H1 (cell line): ENCODE data around the gene SLC32A1. TPM values are rescaled to one million over a fixed set of nuclear protein-coding genes. Genes with fewer than 3 reads are reported as not detected.

ENCODE experiments used
- CTCF ChIA-PET: fragments of 300-600 bp; sonication (Branson Sonifier 250); formaldehyde crosslinking; loops from one replicate; lab custom pipeline; 2021; ENCODE audit not compliant: partially characterized antibody; lab: Charles Lee
- POLR2A ChIA-PET: fragments of 300-600 bp; sonication (Branson Sonifier 250); formaldehyde crosslinking; loops from one replicate; lab custom pipeline; 2021; ENCODE audit warnings: inconsistent platforms; ENCODE audit not compliant: partially characterized antibody; lab: Charles Lee
- DNase-seq, 2 experiments: peaks; one replicate each; pipeline versions ENCODE4 v3.0.0 to v3.0.0-alpha.2; 2010 to 2022; ENCODE audit warnings: low spot score in 2 of 2, low read depth in 1 of 2, mixed read lengths in 1 of 2
- FAIRE-seq: peaks from 2 replicates; lab custom pipeline; 2011; peaks lifted over from hg19 to GRCh38; lab: Jason Lieb, UNC
- H2AFZ ChIP-seq: 2 replicates; pipeline ENCODE4 v1.8.1; 2012; ENCODE audit warnings: low read length, inconsistent platforms
- H2AK5ac ChIP-seq: 2 replicates; pipeline ENCODE4 v1.6.1; 2013; ENCODE audit warnings: low read depth, low read length
- H2BK120ac ChIP-seq: replicated peaks from 2 replicates; pipeline ENCODE3; 2013; ENCODE audit warnings: low read depth, low read length, inconsistent platforms
- H2BK12ac ChIP-seq: 2 replicates; pipeline ENCODE4 v1.6.1; 2013; ENCODE audit warnings: low read depth, low read length
- H2BK15ac ChIP-seq: 2 replicates; pipeline ENCODE4 v1.6.1; 2013; ENCODE audit warnings: low read length
- H2BK20ac ChIP-seq: 2 replicates; pipeline ENCODE4 v1.6.1; 2013; ENCODE audit warnings: low read length
- H2BK5ac ChIP-seq: 2 replicates; pipeline ENCODE4 v1.6.1; 2013; ENCODE audit warnings: low read depth, low read length
- H3K14ac ChIP-seq: 2 replicates; pipeline ENCODE4 v1.6.1; 2013; ENCODE audit warnings: inconsistent platforms; ENCODE audit not compliant: insufficient read length
- H3K18ac ChIP-seq: 2 replicates; pipeline ENCODE4 v1.6.1; 2013; ENCODE audit warnings: low read length; ENCODE audit errors: extremely low read depth
- H3K23ac ChIP-seq: 2 replicates; pipeline ENCODE4 v1.6.1; 2013; ENCODE audit warnings: inconsistent platforms; ENCODE audit not compliant: insufficient read length
- H3K23me2 ChIP-seq: 2 replicates; pipeline ENCODE4 v1.6.1; 2013; ENCODE audit warnings: low read depth, low read length
- H3K27ac ChIP-seq: 2 replicates; pipeline ENCODE4 v1.6.1; 2011; ENCODE audit warnings: low read depth, low read length, inconsistent platforms
- H3K27me3 ChIP-seq, 4 experiments: replicated peaks in 1 of 4; 1 replicate in 1 of 4; 2 replicates in 3 of 4; pipeline versions ENCODE4 v1.6.1 to v1.8.1; 2011 to 2013; ENCODE audit warnings: low read length in 3 of 4, mild to moderate bottlenecking in 3 of 4, inconsistent platforms in 2 of 4, mixed read lengths in 2 of 4, moderate library complexity in 1 of 4; ENCODE audit not compliant: control insufficient read depth in 3 of 4, insufficient read depth in 3 of 4; ENCODE audit errors: extremely low read depth in 1 of 4
- H3K36me3 ChIP-seq, 4 experiments: 2 replicates each; pipeline versions ENCODE4 v1.6.1 to v1.8.1; 2011 to 2013; ENCODE audit warnings: mild to moderate bottlenecking in 4 of 4, low read length in 3 of 4, moderate library complexity in 2 of 4, control low read depth in 1 of 4, inconsistent platforms in 1 of 4; ENCODE audit not compliant: insufficient read depth in 4 of 4, control insufficient read depth in 2 of 4
- H3K4ac ChIP-seq: replicated peaks from 2 replicates; pipeline ENCODE3; 2013; ENCODE audit warnings: low read length, low read depth, mixed read lengths, inconsistent platforms; ENCODE audit not compliant: insufficient read length
- H3K4me1 ChIP-seq, 4 experiments: replicated peaks in 1 of 4; 1 replicate in 1 of 4; 2 replicates in 3 of 4; pipeline versions ENCODE4 v1.6.1 to v1.8.1; 2011 to 2013; ENCODE audit warnings: low read length in 3 of 4, inconsistent platforms in 2 of 4, mixed read lengths in 1 of 4; ENCODE audit not compliant: insufficient read depth in 4 of 4, control insufficient read depth in 3 of 4
- H3K4me2 ChIP-seq, 2 experiments: 2 replicates each; pipeline versions ENCODE4 v1.6.1 to v1.8.1; 2011 to 2013; ENCODE audit warnings: low read depth in 2 of 2, low read length in 2 of 2, control low read depth in 1 of 2, inconsistent platforms in 1 of 2, mild to moderate bottlenecking in 1 of 2; ENCODE audit not compliant: insufficient read depth in 1 of 2
- H3K4me3 ChIP-seq, 4 experiments: fragments of 200-600, 300-600 bp in 1 of 4; sonication (generic), shearing (Covaris generic), sonication (Bioruptor Twin) in 1 of 4; 2 replicates each; pipeline versions ENCODE4 v1.5.1 to v1.8.1; 2011 to 2016; ENCODE audit warnings: low read length in 4 of 4, low read depth in 3 of 4, control low read depth in 2 of 4, inconsistent platforms in 2 of 4, mild to moderate bottlenecking in 2 of 4, mixed read lengths in 1 of 4, moderate library complexity in 1 of 4; ENCODE audit not compliant: insufficient read depth in 2 of 4; ENCODE audit errors: extremely low read depth in 1 of 4
- H3K56ac ChIP-seq: replicated peaks from 2 replicates; pipeline ENCODE3; 2013; ENCODE audit warnings: low read depth, mild to moderate bottlenecking, mixed read lengths, low read length, inconsistent platforms; ENCODE audit not compliant: insufficient read length
- H3K79me1 ChIP-seq: 2 replicates; pipeline ENCODE4 v1.6.1; 2013; ENCODE audit warnings: low read depth, low read length, control low read depth
- H3K79me2 ChIP-seq, 2 experiments: 2 replicates each; pipeline versions ENCODE4 v1.6.1 to v1.8.1; 2012 to 2013; ENCODE audit warnings: low read length in 2 of 2, mild to moderate bottlenecking in 2 of 2, inconsistent platforms in 1 of 2; ENCODE audit not compliant: insufficient read depth in 2 of 2, control insufficient read depth in 1 of 2
- H3K9ac ChIP-seq, 4 experiments: replicated peaks in 1 of 4; 1 replicate in 1 of 4; 2 replicates in 3 of 4; pipeline versions ENCODE4 v1.6.1 to v1.8.1; 2011 to 2013; ENCODE audit warnings: low read depth in 3 of 4, low read length in 3 of 4, control low read depth in 2 of 4, mild to moderate bottlenecking in 2 of 4, moderate library complexity in 2 of 4, inconsistent platforms in 1 of 4; ENCODE audit errors: extremely low read depth in 1 of 4
- H3K9me3 ChIP-seq, 2 experiments: 2 replicates each; pipeline versions ENCODE4 v1.6.1 to v1.8.1; 2012 to 2013; ENCODE audit warnings: mild to moderate bottlenecking in 2 of 2, moderate library complexity in 2 of 2, control low read depth in 1 of 2, inconsistent platforms in 1 of 2, low read depth in 1 of 2, low read length in 1 of 2, mixed read lengths in 1 of 2; ENCODE audit not compliant: insufficient read depth in 2 of 2
- H4K20me1 ChIP-seq, 2 experiments: replicated peaks in 1 of 2; 2 replicates each; pipeline versions ENCODE3 to v1.8.1; 2011 to 2013; ENCODE audit warnings: inconsistent platforms in 2 of 2, low read length in 2 of 2, mild to moderate bottlenecking in 1 of 2; ENCODE audit not compliant: insufficient read depth in 2 of 2, control insufficient read depth in 1 of 2
- H4K5ac ChIP-seq: 2 replicates; pipeline ENCODE4 v1.6.1; 2013; ENCODE audit warnings: low read length, low read depth, mixed read lengths, inconsistent platforms; ENCODE audit not compliant: insufficient read length
- H4K8ac ChIP-seq: 2 replicates; pipeline ENCODE4 v1.8.0; 2013; ENCODE audit warnings: mild to moderate bottlenecking, moderate library complexity, low read length, inconsistent platforms; ENCODE audit not compliant: insufficient read depth; ENCODE audit errors: extremely low read depth
- H4K91ac ChIP-seq: replicated peaks from 2 replicates; pipeline ENCODE3; 2013; ENCODE audit warnings: low read length, mixed read lengths, inconsistent platforms; ENCODE audit not compliant: insufficient read length
- BRCA1 ChIP-seq: IDR thresholded peaks from 2 replicates; pipeline ENCODE4 v1.6.1; 2012; ENCODE audit warnings: low read depth, low read length, improper control_type of control experiment
- CBX5 ChIP-seq: fragments of 300-800, 300-1000 bp; sonication (generic); IDR thresholded peaks from 2 replicates; pipeline ENCODE4 v1.7.1; 2016; ENCODE audit warnings: antibody characterized with exemption, low read length, low read depth
- CBX8 ChIP-seq: fragments of 300-800, 300-1000 bp; sonication (generic); IDR thresholded peaks from 2 replicates; pipeline ENCODE4 v1.7.1; 2016; ENCODE audit warnings: low read depth, low read length, borderline replicate concordance
- CHD2 ChIP-seq: IDR thresholded peaks from 2 replicates; pipeline ENCODE4 v1.6.1; 2012; ENCODE audit warnings: low read length, improper control_type of control experiment
- EP300 ChIP-seq, 2 experiments: IDR thresholded peaks; 1 replicate in 1 of 2; 2 replicates in 1 of 2; pipeline ENCODE4 v1.6.1; 2011 to 2012; ENCODE audit warnings: low read depth in 2 of 2, low read length in 2 of 2, mild to moderate bottlenecking in 2 of 2, borderline replicate concordance in 1 of 2, inconsistent platforms in 1 of 2, moderate library complexity in 1 of 2
- HDAC2 ChIP-seq, 2 experiments: fragments of 300-600 bp in 1 of 2; sonication (generic) in 1 of 2; IDR thresholded peaks; 2 replicates each; pipeline ENCODE4 v1.6.1; 2011 to 2012; ENCODE audit warnings: low read depth in 2 of 2, low read length in 2 of 2, mild to moderate bottlenecking in 2 of 2, moderate library complexity in 2 of 2, borderline replicate concordance in 1 of 2, inconsistent platforms in 1 of 2
- KDM4A ChIP-seq: IDR thresholded peaks from one replicate; pipeline ENCODE4 v1.7.1; 2012; ENCODE audit warnings: low read depth, mild to moderate bottlenecking, moderate library complexity, low read length, inconsistent platforms; ENCODE audit not compliant: severe bottlenecking
- MAFK ChIP-seq: IDR thresholded peaks from 2 replicates; pipeline ENCODE4 v1.6.1; 2012; ENCODE audit warnings: low read depth, mild to moderate bottlenecking, improper control_type of control experiment, low read length
- NANOG ChIP-seq: IDR thresholded peaks from 2 replicates; pipeline ENCODE4 v1.6.1; 2011; ENCODE audit warnings: low read length, low read depth, mild to moderate bottlenecking, inconsistent platforms; ENCODE audit not compliant: insufficient read depth, poor library complexity, severe bottlenecking
- PHF8 ChIP-seq: fragments of 200-600 bp; sonication (generic); conservative IDR thresholded peaks from 2 replicates; pipeline ENCODE4 v1.7.1; 2012; ENCODE audit warnings: low read depth, mild to moderate bottlenecking, inconsistent platforms, low read length, moderate library complexity
- POLR2A ChIP-seq, 2 experiments: IDR thresholded peaks; 1 replicate in 1 of 2; 2 replicates in 1 of 2; pipeline ENCODE4 v1.6.1; 2011; ENCODE audit warnings: low read depth in 2 of 2, low read length in 2 of 2, mild to moderate bottlenecking in 2 of 2; ENCODE audit errors: control extremely low read depth in 1 of 2
- SRF ChIP-seq: IDR thresholded peaks from 2 replicates; pipeline ENCODE4 v1.6.1; 2011; ENCODE audit warnings: mild to moderate bottlenecking, low read depth, low read length, moderate library complexity
- TAF7 ChIP-seq: optimal IDR thresholded peaks from 2 replicates; pipeline ENCODE3; 2011; ENCODE audit warnings: low read depth, mild to moderate bottlenecking, inconsistent platforms, low read length, moderate library complexity, borderline replicate concordance
- TEAD4 ChIP-seq: IDR thresholded peaks from 2 replicates; pipeline ENCODE4 v1.6.1; 2012; ENCODE audit warnings: low read depth, low read length, inconsistent platforms, mixed read lengths
- polyA plus RNA-seq, 7 experiments: library from polyadenylated mRNA; depleted of rRNA in 3 of 7; stranded (reverse) in 5 of 7; unstranded in 2 of 7; fragments of >200 nt in 5 of 7; fragments of 200-250 nt in 2 of 7; gene quantifications; 1 replicate in 5 of 7; 2 replicates in 1 of 7; 4 replicates in 1 of 7; pipeline versions ENCODE4 v1.2.1 to v1.2.3, GENCODE V29; 2011 to 2013; ENCODE audit warnings: missing spikeins in 2 of 7, mixed read lengths in 2 of 7
- total RNA-seq: library from RNA; stranded (reverse); fragmentation: NEBNext Ultra II Directional; extraction: Animal tissue kit (Norgen Biotek cat#: 25700); gene quantifications from 2 replicates; pipeline ENCODE4 v1.2.1, GENCODE V29; 2021

Gene SLC32A1
- total and polyA plus RNA-seq, 2 of the 8 experiments (the other 6 are each of a cell fraction or from before 2014, with no cell fraction given) = 0.09 to 0.15 TPM

DNA sequence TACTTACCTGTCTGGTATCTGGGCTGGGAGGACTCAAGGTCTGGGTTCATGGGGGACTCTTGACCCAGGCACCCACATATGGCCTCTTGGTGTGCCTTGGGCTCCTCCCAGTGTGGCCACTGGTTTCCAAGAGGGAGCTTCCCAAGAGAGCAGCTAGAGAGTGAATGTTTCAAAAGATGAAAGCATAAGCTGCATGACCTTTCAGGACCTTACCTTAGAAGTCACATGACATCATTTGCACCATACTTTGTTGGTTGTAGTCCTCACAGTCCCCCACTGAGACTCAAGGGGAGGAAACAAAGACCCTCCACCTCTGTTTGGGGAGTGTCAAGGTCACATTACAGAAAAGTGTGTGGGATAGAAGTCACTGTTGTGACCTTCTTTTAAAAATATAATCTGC, 37.9 kb downstream of the SLC32A1 start:
- H3K9me3 ChIP-seq = no peaks in the 10 kb centered on the region
- no peak overlapping the region for H3K9ac ChIP-seq
- H2AK5ac ChIP-seq = no peak overlapping the region
- CTCF ChIA-PET = interaction anchor here (1.1 to 3.3 kb wide), 5 partner anchors 11 to 78 kb away, joined by 3 to 25 read pairs (median 6); no protein-coding TSS in a partner anchor
- POLR2A ChIA-PET = no interaction called here
- FAIRE-seq (no peak), DNase-seq (no peak)
- H3K4ac ChIP-seq = no peak overlapping the region
- no peak overlapping the region for H4K5ac ChIP-seq
- 0 out of 7 replicates have a peak, but pooled peaks cover 0 to 2% (median 0%) of the 10 kb centered on the region in 4 experiments for H3K4me1 ChIP-seq
- H3K27ac ChIP-seq = no peak overlapping the region
- H2BK20ac ChIP-seq = no peak overlapping the region
- peaks cover 0 to 5% of the 10 kb centered on the region in 2 experiments for H4K20me1 ChIP-seq
- H3K18ac ChIP-seq = no peak overlapping the region
- H3K4me3 ChIP-seq = no peak overlapping the region
- no peak overlapping the region for H3K23ac ChIP-seq
- peaks cover 0 to 46% (median 18%) of the 10 kb centered on the region in 4 experiments; a peak in 7 of 8 replicates for H3K36me3 ChIP-seq
- H3K14ac ChIP-seq = no peak overlapping the region
- H3K4me2 ChIP-seq = no peak overlapping the region
- no peak overlapping the region for H2BK12ac ChIP-seq
- H3K79me1 ChIP-seq = no peaks in the 10 kb centered on the region; the same call in 1 of the 2 replicates
- no peak overlapping the region for H2BK120ac ChIP-seq
- no peak overlapping the region for H2AFZ ChIP-seq
- H2BK5ac ChIP-seq = no peak overlapping the region
- H2BK15ac ChIP-seq = no peak overlapping the region
- no peaks in the 10 kb centered on the region for H3K79me2 ChIP-seq
- H4K91ac ChIP-seq = no peak overlapping the region
- no peaks in the 10 kb centered on the region; the same call in 1 of the 2 replicates for H3K23me2 ChIP-seq
- no peaks in the 10 kb centered on the region for H3K27me3 ChIP-seq
- no peak overlapping the region for H4K8ac ChIP-seq
- no peak overlapping the region for H3K56ac ChIP-seq
- no peak for TF ChIP-seq TAF7
- no peak for TF ChIP-seq HDAC2 (IDR thresholded peaks at IDR 0.05; ENCODE audit: borderline replicate concordance in 1 of 2, low read depth in 2 of 2, low read length in 2 of 2)
- no peak for TF ChIP-seq NANOG
- no peak for TF ChIP-seq KDM4A
- no peak for TF ChIP-seq CBX5
- no peak for TF ChIP-seq PHF8
- no peak for TF ChIP-seq SRF
- TF ChIP-seq BRCA1 = no peak
- no peak for TF ChIP-seq CHD2
- no peak for TF ChIP-seq EP300 (IDR thresholded peaks at IDR 0.05; ENCODE audit: borderline replicate concordance in 1 of 2, low read depth in 2 of 2, low read length in 2 of 2)
- TF ChIP-seq CBX8 = no peak
- no peak for TF ChIP-seq TEAD4
- TF ChIP-seq POLR2A (IDR thresholded peaks at IDR 0.05; ENCODE audit: control extremely low read depth in 1 of 2, low read depth in 2 of 2, low read length in 2 of 2) = no peak
- no peak for TF ChIP-seq MAFK
